ENCODE results near the gene IQGAP3. TPM values are rescaled to one million over a fixed set of nuclear protein-coding genes. Genes with fewer than 3 reads are reported as not detected.
A peak's percentile ranks its signal among the peaks of the same experiment; 100 is the strongest.

Gene IQGAP3
- total and polyA plus RNA-seq, 2 donors (not counting 1 experiment from before 2014, with no cell fraction given) = 0.07 to 0.12 TPM

DNA sequence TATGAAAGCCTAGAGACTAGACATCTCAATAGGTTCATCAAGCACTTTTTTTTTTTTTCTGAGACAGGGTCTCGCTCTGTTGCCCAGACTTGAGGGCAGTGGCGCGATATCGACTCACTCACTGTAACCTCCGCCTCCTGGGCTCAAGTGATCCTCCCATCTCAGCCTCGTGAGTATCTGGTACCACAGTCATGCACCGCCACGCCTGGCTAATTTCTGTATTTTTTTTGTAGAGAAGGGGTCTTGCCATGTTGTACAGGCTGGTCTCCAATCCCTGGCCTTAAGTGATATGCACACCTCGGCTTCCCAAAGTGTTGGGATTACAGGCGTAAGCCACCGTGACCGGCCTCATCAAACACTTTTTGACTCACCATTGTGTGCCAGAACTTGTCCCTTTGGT, 29.5 kb upstream of the IQGAP3 start:
- TF ChIP-seq EZH2 (IDR thresholded peaks at IDR 0.05; ENCODE audit: borderline replicate concordance, insufficient read depth, low read depth, low read length, poor library complexity, severe bottlenecking) = no peak
- no peak for TF ChIP-seq CTCF (IDR thresholded peaks at IDR 0.05)
- H3K27ac Mint-ChIP-seq = peak overlapping the region; percentile 96
- ChIA-PET POLR2A (interaction anchor here (0.6 to 2.2 kb wide), 7 partner anchors 10 to 145 kb away, joined by 3 to 8 read pairs (median 4); partner anchors contain the start of genes MEF2D and NAXE), CTCF (interaction anchor here (0.7 to 6.1 kb wide), 9 partner anchors 10 to 216 kb away, joined by 3 to 37 read pairs (median 4); partner anchors contain the start of genes MEF2D and NAXE)
- H3K9ac ChIP-seq (ENCODE audit: low read length) = peak overlapping the region; percentile 93
- H3K79me2 ChIP-seq (ENCODE audit: control insufficient read depth, insufficient read depth, low read length) = peaks cover 37% of the 10 kb centered on the region
- peaks cover 24 to 32% of the 10 kb centered on the region in 2 donors for H3K4me1 ChIP-seq (ENCODE audit: control insufficient read depth in 2 of 2, insufficient read depth in 2 of 2, low read length in 2 of 2)
- no peaks in the 10 kb centered on the region for H3K27me3 Mint-ChIP-seq
- peak overlapping the region; percentile 99 for H2AFZ ChIP-seq (ENCODE audit: insufficient read depth, low read depth, low read length, poor library complexity, severe bottlenecking)
- peak; percentile 64 for DNase-seq
- peak; percentile 28 for ATAC-seq (ENCODE audit: low read depth)
- peak overlapping the region; percentile 72 to 83 for H3K27ac ChIP-seq (ENCODE audit: low read length in 2 of 2)
- H3K9me3 ChIP-seq (ENCODE audit: control extremely low read depth in 1 of 3, control insufficient read depth in 2 of 3, insufficient read depth in 1 of 3, low read length in 2 of 3) = no peaks in the 10 kb centered on the region
- peak overlapping the region; percentile 85 to 100 (median 99) for H3K4me3 ChIP-seq (ENCODE audit: control extremely low read depth in 1 of 5, extremely low read depth in 1 of 5, insufficient read depth in 1 of 5, low read depth in 2 of 5, low read length in 4 of 5)
- intact Hi-C loops (cut with micrococcal nuclease) = loop anchor here (1.0 to 2.0 kb wide), 5 partner anchors 11 to 165 kb away; partner anchors contain the start of genes MEF2D, NAXE and PRCC
- H3K4me3 Mint-ChIP-seq = peak overlapping the region; percentile 97
- peak overlapping the region; percentile 95 for H3K4me2 ChIP-seq (replicated peaks; ENCODE audit: low read depth, low read length, poor library complexity, severe bottlenecking)
- 88% methylated on average over 4 of the region's 12 CpGs for WGBS (ENCODE audit: insufficient coverage)
- H3K4me1 Mint-ChIP-seq = peaks cover 41% of the 10 kb centered on the region
- peaks cover 0 to 22% of the 10 kb centered on the region in 2 experiments for H3K36me3 ChIP-seq (replicated peaks in 1 of 2; ENCODE audit: control extremely low read depth in 1 of 2, control insufficient read depth in 1 of 2, extremely low read depth in 1 of 2, insufficient read depth in 2 of 2, low read length in 1 of 2)
- no peaks in the 10 kb centered on the region for H3K9me3 Mint-ChIP-seq (ENCODE audit: insufficient read depth)
- H4K20me1 ChIP-seq (ENCODE audit: control insufficient read depth, insufficient read depth, low read length, poor library complexity, severe bottlenecking) = no peaks in the 10 kb centered on the region
- no peaks in the 10 kb centered on the region for H3K27me3 ChIP-seq (replicated peaks in 1 of 4; ENCODE audit: control extremely low read depth in 1 of 4, control insufficient read depth in 3 of 4, insufficient read depth in 4 of 4, low read length in 3 of 4)
